SU-DHL-6 (cell line): ENCODE measurements around the gene PIGN.

Source experiments
- EZH2phosphoT487 ChIP-seq: fragments of 200-600 bp; sonication (generic), shearing (Covaris generic); conservative IDR thresholded peaks from 2 replicates; pipeline ENCODE4 v1.6.1; 2018; ENCODE audit warnings: mild to moderate bottlenecking, antibody characterized with exemption, low read length, moderate library complexity, mixed read lengths
- TF ChIP-seq, protein P1 (sequence below): fragments of 200-600 bp; sonication (generic); IDR thresholded peaks from one replicate; pipeline ENCODE4 v1.5.1; 2017; ENCODE audit warnings: antibody characterized with exemption, mild to moderate bottlenecking, low read length, moderate library complexity; ENCODE audit not compliant: insufficient read depth, poor library complexity, severe bottlenecking

DNA sequence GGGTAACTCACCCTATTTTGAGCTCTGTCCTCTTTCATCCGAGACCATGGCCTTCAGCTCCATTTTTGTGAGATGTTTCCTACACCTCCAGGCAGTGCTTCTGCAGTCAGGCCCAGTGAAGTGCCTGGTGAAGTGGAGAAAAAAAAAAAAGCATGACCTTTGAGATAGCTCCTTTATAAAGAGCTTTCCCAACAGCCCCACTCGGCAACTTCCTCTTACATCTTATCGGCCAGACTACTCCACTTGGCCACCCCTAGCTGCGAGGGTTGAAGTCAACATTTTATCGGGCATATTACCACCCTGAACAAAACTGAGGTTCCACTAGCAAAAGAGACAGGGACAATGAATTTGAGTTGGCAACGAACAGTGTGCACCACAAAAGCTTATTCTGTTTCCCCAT, 169.2 kb downstream of the PIGN start:
- TF ChIP-seq EZH2phosphoT487: no peak
- TF ChIP-seq, protein P1, sequence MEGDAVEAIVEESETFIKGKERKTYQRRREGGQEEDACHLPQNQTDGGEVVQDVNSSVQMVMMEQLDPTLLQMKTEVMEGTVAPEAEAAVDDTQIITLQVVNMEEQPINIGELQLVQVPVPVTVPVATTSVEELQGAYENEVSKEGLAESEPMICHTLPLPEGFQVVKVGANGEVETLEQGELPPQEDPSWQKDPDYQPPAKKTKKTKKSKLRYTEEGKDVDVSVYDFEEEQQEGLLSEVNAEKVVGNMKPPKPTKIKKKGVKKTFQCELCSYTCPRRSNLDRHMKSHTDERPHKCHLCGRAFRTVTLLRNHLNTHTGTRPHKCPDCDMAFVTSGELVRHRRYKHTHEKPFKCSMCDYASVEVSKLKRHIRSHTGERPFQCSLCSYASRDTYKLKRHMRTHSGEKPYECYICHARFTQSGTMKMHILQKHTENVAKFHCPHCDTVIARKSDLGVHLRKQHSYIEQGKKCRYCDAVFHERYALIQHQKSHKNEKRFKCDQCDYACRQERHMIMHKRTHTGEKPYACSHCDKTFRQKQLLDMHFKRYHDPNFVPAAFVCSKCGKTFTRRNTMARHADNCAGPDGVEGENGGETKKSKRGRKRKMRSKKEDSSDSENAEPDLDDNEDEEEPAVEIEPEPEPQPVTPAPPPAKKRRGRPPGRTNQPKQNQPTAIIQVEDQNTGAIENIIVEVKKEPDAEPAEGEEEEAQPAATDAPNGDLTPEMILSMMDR: no peak
